ENCODE results near the gene PGLYRP4.

- TF ChIP-seq EZH2phosphoT487 (IDR thresholded peaks at IDR 0.05; ENCODE audit: insufficient read depth, low read depth): no peak
- no peak for TF ChIP-seq EZH2 (IDR thresholded peaks at IDR 0.05; ENCODE audit: insufficient read depth, poor library complexity, severe bottlenecking)
Measured at GRCh38 chr1:153356392-153357075, 7.9 kb upstream of the PGLYRP4 start.
